OCI-LY1 (cell line): ENCODE data around the gene SYT10.

Experiments
- H2AFZ ChIP-seq: fragments of 200-600 bp; sonication (generic), shearing (Covaris generic); 2 replicates; pipeline ENCODE4 v1.6.0; 2014; ENCODE audit warnings: antibody characterized with exemption, mild to moderate bottlenecking, low read length
- H3F3A ChIP-seq: fragments of 200-600 bp; sonication (generic), shearing (Covaris generic); 2 replicates; pipeline ENCODE4 v1.6.0; 2014; ENCODE audit warnings: mild to moderate bottlenecking, antibody characterized with exemption, low read length, moderate library complexity; ENCODE audit not compliant: insufficient read depth
- H3K27ac ChIP-seq: fragments of 200-600 bp; sonication (generic); 2 replicates; pipeline ENCODE4 v1.5.1; 2014; ENCODE audit warnings: low read length, mixed run types, mild to moderate bottlenecking, low read depth; ENCODE audit not compliant: poor library complexity, severe bottlenecking
- H3K27me3 ChIP-seq: fragments of 200-600 bp; sonication (generic); 2 replicates; pipeline ENCODE4 v1.6.0; 2014; ENCODE audit warnings: antibody characterized with exemption, mild to moderate bottlenecking, low read length, moderate library complexity; ENCODE audit not compliant: insufficient read depth
- H3K36me3 ChIP-seq: fragments of 200-600 bp; sonication (generic); 2 replicates; pipeline ENCODE4 v1.6.1; 2014; ENCODE audit warnings: mild to moderate bottlenecking, antibody characterized with exemption, low read length, moderate library complexity, mixed read lengths; ENCODE audit not compliant: insufficient read depth
- H3K4me1 ChIP-seq: fragments of 200-600 bp; sonication (generic); 2 replicates; pipeline ENCODE4 v1.5.1; 2014; ENCODE audit warnings: mild to moderate bottlenecking, low read length, moderate library complexity; ENCODE audit not compliant: insufficient read depth, severe bottlenecking
- H3K4me2 ChIP-seq: fragments of 200-600 bp; sonication (generic), shearing (Covaris generic); 2 replicates; pipeline ENCODE4 v1.6.1; 2014; ENCODE audit warnings: low read length
- H3K4me3 ChIP-seq: fragments of 200-600 bp; sonication (generic); 2 replicates; pipeline ENCODE4 v1.5.1; 2014; ENCODE audit warnings: low read length, low read depth, mild to moderate bottlenecking, mixed read lengths; ENCODE audit not compliant: poor library complexity, severe bottlenecking
- H3K79me2 ChIP-seq: fragments of 200-600 bp; shearing (Covaris generic); 2 replicates; pipeline ENCODE4 v1.6.1; 2016; ENCODE audit warnings: mixed run types, low read length, mixed read lengths; ENCODE audit not compliant: insufficient read depth
- H3K9ac ChIP-seq: fragments of 200-600 bp; sonication (generic), shearing (Covaris generic); 2 replicates; pipeline ENCODE4 v1.6.1; 2014; ENCODE audit warnings: mild to moderate bottlenecking, low read length, mixed read lengths
- H3K9me2 ChIP-seq: fragments of 200-600 bp; sonication (generic), shearing (Covaris generic); 2 replicates; pipeline ENCODE4 v1.6.1; 2014; ENCODE audit warnings: low read depth, mild to moderate bottlenecking, low read length, mixed read lengths
- H3K9me3 ChIP-seq: fragments of 200-600 bp; shearing (Covaris generic); 2 replicates; pipeline ENCODE4 v1.6.1; 2014; ENCODE audit warnings: low read length, mixed read lengths
- H4K20me1 ChIP-seq: fragments of 200-600 bp; sonication (generic), shearing (Covaris generic); 2 replicates; pipeline ENCODE4 v1.6.0; 2016; ENCODE audit warnings: mild to moderate bottlenecking, low read length; ENCODE audit not compliant: insufficient read depth
- CTCF ChIP-seq: fragments of 200-600 bp; sonication (generic), shearing (Covaris generic); IDR thresholded peaks from 2 replicates; pipeline ENCODE4 v1.5.1; 2017; ENCODE audit warnings: mild to moderate bottlenecking, antibody characterized with exemption, low read length, moderate library complexity, mixed read lengths
- EZH2 ChIP-seq: fragments of 200-600 bp; sonication (generic), shearing (Covaris generic); IDR thresholded peaks from 2 replicates; pipeline ENCODE4 v1.8.0; 2017; ENCODE audit warnings: borderline replicate concordance, mixed run types, mild to moderate bottlenecking, antibody characterized with exemption, low read length, moderate library complexity, mixed read lengths

The SYT10 gene

DNA sequence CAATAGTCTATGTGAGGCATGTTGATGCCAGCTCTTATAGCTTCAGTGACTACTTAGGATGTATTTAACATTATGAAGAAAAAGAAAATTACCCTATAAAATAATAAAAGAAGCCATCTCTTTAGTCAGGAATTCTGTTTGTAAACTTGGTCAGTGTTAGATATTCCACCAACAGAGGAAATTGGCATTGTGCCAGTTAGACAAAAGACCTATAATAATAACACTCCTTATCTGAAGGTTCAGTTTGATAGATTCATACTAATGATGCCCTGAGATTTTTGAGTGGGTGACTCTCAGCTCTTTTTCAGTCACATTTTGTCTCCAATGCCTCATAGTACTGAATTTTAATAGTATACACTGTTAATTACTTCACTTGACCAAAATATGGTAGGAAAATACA lies 6.6 kb downstream of the SYT10 start:
- H3K9ac ChIP-seq, result no peak overlapping the region
- no peak overlapping the region for H3K4me2 ChIP-seq
- H3K79me2 ChIP-seq, result no peaks in the 10 kb centered on the region
- H3K27me3 ChIP-seq, result no peaks in the 10 kb centered on the region
- H3K9me2 ChIP-seq, result no peaks in the 10 kb centered on the region
- no peaks in the 10 kb centered on the region for H4K20me1 ChIP-seq
- no peaks in the 10 kb centered on the region for H3F3A ChIP-seq
- no peak overlapping the region for H3K4me3 ChIP-seq
- TF ChIP-seq EZH2 (no peak), CTCF (no peak)
- no peaks in the 10 kb centered on the region for H3K36me3 ChIP-seq
- H3K9me3 ChIP-seq, result no peaks in the 10 kb centered on the region
- H3K27ac ChIP-seq, result no peak overlapping the region
- no peaks in the 10 kb centered on the region for H3K4me1 ChIP-seq
- H2AFZ ChIP-seq, result no peak overlapping the region

- Histone ChIP-seq H3K4me2 (no peak overlapping the region), H3K36me3 (no peaks in the 10 kb centered on the region), H3K9ac (no peak overlapping the region), H3K27me3 (no peaks in the 10 kb centered on the region), H3K4me3 (no peak overlapping the region), H3K9me3 (no peaks in the 10 kb centered on the region), H4K20me1 (no peaks in the 10 kb centered on the region), H3K79me2 (no peaks in the 10 kb centered on the region), H3K4me1 (no peaks in the 10 kb centered on the region), H3F3A (no peaks in the 10 kb centered on the region), H2AFZ (no peak overlapping the region), H3K27ac (no peak overlapping the region), H3K9me2 (no peaks in the 10 kb centered on the region)
- TF ChIP-seq CTCF (no peak), EZH2 (no peak)
Measured at GRCh38 chr12:33431648-33432047, 8.0 kb downstream of the SYT10 start.

DNA sequence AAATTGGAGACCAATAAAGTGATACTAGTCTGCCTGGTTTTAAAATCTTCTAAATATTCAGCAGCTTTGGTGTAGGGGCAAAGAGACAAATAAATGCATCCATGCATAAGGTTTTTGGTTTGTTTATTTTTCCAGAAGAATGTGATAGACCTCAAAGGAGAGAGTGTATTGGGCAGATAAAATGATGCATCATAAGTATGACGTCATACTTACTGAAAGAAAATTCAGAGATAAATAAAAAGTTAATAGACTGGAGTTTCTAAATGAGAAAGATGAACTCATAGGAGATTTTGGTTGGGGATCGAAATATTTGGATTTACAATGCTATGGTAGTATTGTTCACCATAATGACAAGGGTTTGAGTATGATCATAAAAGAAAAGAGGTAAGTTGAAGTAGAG lies 10.2 kb downstream of the SYT10 start:
- Histone ChIP-seq H2AFZ (no peak overlapping the region), H3K79me2 (no peaks in the 10 kb centered on the region), H3K27ac (no peak overlapping the region), H3K9ac (no peak overlapping the region), H3K4me1 (no peaks in the 10 kb centered on the region), H4K20me1 (no peaks in the 10 kb centered on the region), H3K9me2 (no peaks in the 10 kb centered on the region), H3K9me3 (no peaks in the 10 kb centered on the region), H3F3A (no peaks in the 10 kb centered on the region), H3K4me2 (no peak overlapping the region), H3K36me3 (no peaks in the 10 kb centered on the region), H3K27me3 (no peaks in the 10 kb centered on the region), H3K4me3 (no peak overlapping the region)
- no peak for TF ChIP-seq CTCF
- TF ChIP-seq EZH2, result no peak
